Mesenchymal stem cell (in vitro differentiated cells and primary cell): Measurements from ENCODE around the gene EPOP.
"Not testable (repeated sequence)": the region's sequence is repeated elsewhere in the genome, so short reads cannot be mapped to it uniquely, and the experiment has no call there.

Experiments used
- DNase-seq: peaks from one replicate; pipeline ENCODE4 v3.0.0-alpha.2; 2013
- H2AFZ ChIP-seq: one replicate; pipeline ENCODE4 v1.6.1; 2013; ENCODE audit warnings: low read depth, mild to moderate bottlenecking, control low read depth, inconsistent platforms, low read length, moderate library complexity
- H2AK5ac ChIP-seq: 2 replicates; pipeline ENCODE4 v1.6.1; 2013; ENCODE audit warnings: low read length, moderate library complexity, mild to moderate bottlenecking, inconsistent platforms; ENCODE audit not compliant: severe bottlenecking
- H2BK120ac ChIP-seq: one replicate; pipeline ENCODE4 v1.6.1; 2013; ENCODE audit warnings: low read depth, mild to moderate bottlenecking, inconsistent platforms, low read length, moderate library complexity
- H2BK12ac ChIP-seq, 2 experiments: one replicate each; pipeline ENCODE4 v1.6.1; 2013; ENCODE audit warnings: inconsistent platforms in 2 of 2, low read length in 2 of 2, mild to moderate bottlenecking in 2 of 2, moderate library complexity in 2 of 2, control low read depth in 1 of 2
- H2BK15ac ChIP-seq: one replicate; pipeline ENCODE4 v1.6.1; 2013; ENCODE audit warnings: mild to moderate bottlenecking, low read depth, inconsistent platforms; ENCODE audit not compliant: poor library complexity, severe bottlenecking
- H2BK5ac ChIP-seq: 2 replicates; pipeline ENCODE4 v1.6.1; 2013; ENCODE audit warnings: low read depth, mild to moderate bottlenecking, low read length, control low read depth, inconsistent platforms; ENCODE audit not compliant: poor library complexity, severe bottlenecking
- H3K14ac ChIP-seq, 2 experiments: one replicate each; pipeline ENCODE4 v1.6.1; 2013; ENCODE audit warnings: inconsistent platforms in 2 of 2, low read length in 2 of 2, control low read depth in 1 of 2, mild to moderate bottlenecking in 1 of 2, moderate library complexity in 1 of 2
- H3K18ac ChIP-seq, 2 experiments: one replicate each; pipeline ENCODE4 v1.6.1; 2013; ENCODE audit warnings: inconsistent platforms in 2 of 2, low read length in 2 of 2, control low read depth in 1 of 2, low read depth in 1 of 2, mild to moderate bottlenecking in 1 of 2
- H3K23ac ChIP-seq, 2 experiments: one replicate each; pipeline ENCODE4 v1.6.1; 2013; ENCODE audit warnings: inconsistent platforms in 2 of 2, low read length in 2 of 2, mild to moderate bottlenecking in 2 of 2, moderate library complexity in 2 of 2, control low read depth in 1 of 2
- H3K27ac ChIP-seq: 2 replicates; pipeline ENCODE4 v1.5.1; 2013; ENCODE audit warnings: mild to moderate bottlenecking, moderate library complexity, low read length, control low read depth, inconsistent platforms; ENCODE audit not compliant: poor library complexity, severe bottlenecking
- H3K27me3 ChIP-seq, 2 experiments: 2 replicates each; pipeline versions ENCODE4 v1.6.1 to v1.7.0; 2013; ENCODE audit warnings: low read length in 2 of 2, mild to moderate bottlenecking in 2 of 2, moderate library complexity in 2 of 2, control low read depth in 1 of 2, inconsistent platforms in 1 of 2; ENCODE audit not compliant: control insufficient read depth in 1 of 2, insufficient read depth in 1 of 2
- H3K36me3 ChIP-seq, 2 experiments: 2 replicates each; pipeline versions ENCODE4 v1.6.1 to v1.7.0; 2013; ENCODE audit warnings: low read length in 2 of 2, control low read depth in 1 of 2, inconsistent platforms in 1 of 2, low read depth in 1 of 2, mild to moderate bottlenecking in 1 of 2; ENCODE audit not compliant: insufficient read depth in 2 of 2, control insufficient read depth in 1 of 2
- H3K4ac ChIP-seq, 2 experiments: one replicate each; pipeline ENCODE4 v1.6.1; 2013; ENCODE audit warnings: inconsistent platforms in 2 of 2, low read length in 2 of 2, mild to moderate bottlenecking in 2 of 2, moderate library complexity in 2 of 2, control low read depth in 1 of 2, low read depth in 1 of 2
- H3K4me1 ChIP-seq: 2 replicates; pipeline ENCODE4 v1.6.1; 2013; ENCODE audit warnings: low read depth, low read length, control low read depth; ENCODE audit not compliant: control insufficient read depth, insufficient read depth
- H3K4me2 ChIP-seq: 2 replicates; pipeline ENCODE4 v1.6.1; 2013; ENCODE audit warnings: low read length, mild to moderate bottlenecking, inconsistent platforms; ENCODE audit not compliant: poor library complexity, severe bottlenecking
- H3K4me3 ChIP-seq, 2 experiments: 2 replicates each; pipeline versions ENCODE4 v1.5.1 to v1.7.0; 2013; ENCODE audit warnings: low read length in 2 of 2, mild to moderate bottlenecking in 2 of 2, control low read depth in 1 of 2, low read depth in 1 of 2; ENCODE audit not compliant: insufficient read depth in 1 of 2
- H3K79me1 ChIP-seq: replicated peaks from 2 replicates; pipeline ENCODE4 v1.6.1; 2013; ENCODE audit warnings: mild to moderate bottlenecking, control low read depth, low read length, inconsistent platforms; ENCODE audit not compliant: poor library complexity, severe bottlenecking
- H3K9ac ChIP-seq: 2 replicates; pipeline ENCODE4 v1.7.0; 2013; ENCODE audit warnings: mild to moderate bottlenecking, low read length, moderate library complexity
- H3K9me3 ChIP-seq: 2 replicates; pipeline ENCODE4 v1.7.0; 2013; ENCODE audit warnings: mild to moderate bottlenecking, low read length; ENCODE audit not compliant: control insufficient read depth
- H4K8ac ChIP-seq: one replicate; pipeline ENCODE4 v1.6.1; 2013; ENCODE audit warnings: inconsistent platforms, mild to moderate bottlenecking, low read length, moderate library complexity
- H4K91ac ChIP-seq: one replicate; pipeline ENCODE4 v1.6.1; 2013; ENCODE audit warnings: mild to moderate bottlenecking, low read length, inconsistent platforms
- WGBS: methylation state at CpG from one replicate; pipeline ENCODE4 v1.1.7; 2013; ENCODE audit warnings: mixed read lengths; 5-methylcytosine and 5-hydroxymethylcytosine counted together

The EPOP gene

DNA sequence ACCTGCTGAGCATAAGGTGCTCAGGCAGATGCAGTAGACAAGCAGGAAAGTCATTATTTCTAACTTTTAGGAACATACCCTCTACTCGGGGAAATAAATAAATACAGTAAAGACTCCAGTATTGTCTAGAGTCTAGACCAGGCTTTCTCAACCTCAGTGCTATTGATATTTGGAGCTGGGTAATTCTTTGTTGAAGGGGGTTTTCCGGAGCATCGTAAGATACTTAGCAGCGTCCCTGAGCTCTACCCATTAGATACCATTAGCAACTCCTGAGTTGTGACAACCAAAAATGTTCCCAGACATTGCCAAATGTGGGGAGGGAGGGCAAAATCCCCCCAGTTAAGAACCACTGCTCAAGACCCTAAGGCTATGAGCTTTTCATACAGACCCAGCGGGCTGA is 21.1 kb downstream of the EPOP start:
- 79% methylated on average over 4 of the region's 5 CpGs for WGBS
- Histone ChIP-seq H3K27me3 (peaks cover 47 to 49% of the 10 kb centered on the region in 2 experiments), H2BK120ac (no peak overlapping the region), H3K4me1 (peaks cover 8% of the 10 kb centered on the region), H3K23ac (no peak overlapping the region), H3K4ac (no peak overlapping the region), H3K14ac (no peak overlapping the region), H3K79me1 (no peaks in the 10 kb centered on the region), H3K27ac (no peak overlapping the region), H2AFZ (no peak overlapping the region), H3K4me2 (no peak overlapping the region), H2BK15ac (no peak overlapping the region), H3K9me3 (no peaks in the 10 kb centered on the region), H3K4me3 (no peak overlapping the region), H4K8ac (no peak overlapping the region), H3K18ac (no peak overlapping the region), H2BK5ac (no peak overlapping the region), H2BK12ac (no peak overlapping the region), H3K9ac (no peak overlapping the region), H4K91ac (no peak overlapping the region), H2AK5ac (no peak overlapping the region), H3K36me3 (no peaks in the 10 kb centered on the region)
- DNase-seq, result no peak

DNA sequence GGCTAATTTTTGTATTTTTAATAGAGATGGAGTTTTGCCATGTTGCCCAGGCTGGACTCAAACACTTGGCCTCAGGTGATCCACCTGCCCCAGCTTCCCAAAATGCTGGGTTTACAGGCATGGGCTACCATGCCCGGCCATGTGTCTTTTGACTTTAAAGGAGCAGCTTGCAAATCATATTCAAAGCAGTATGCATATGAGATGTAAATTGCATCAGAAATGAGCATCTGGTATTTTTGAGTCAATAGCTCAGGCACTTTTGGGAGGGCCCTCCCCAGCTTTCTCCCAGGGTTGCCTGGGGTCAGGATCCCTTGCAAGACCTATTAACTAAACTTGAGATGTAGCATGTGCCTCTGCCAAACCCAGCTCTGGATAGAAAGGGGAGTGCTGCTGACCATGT is 21.5 kb downstream of the EPOP start:
- Histone ChIP-seq H3K27me3 (peaks cover 43 to 44% of the 10 kb centered on the region in 2 experiments), H2BK120ac (no peak overlapping the region), H3K4me3 (no peak overlapping the region), H2AK5ac (no peak overlapping the region), H3K4me1 (peaks cover 8% of the 10 kb centered on the region), H3K4ac (no peak overlapping the region), H3K18ac (no peak overlapping the region), H3K9ac (no peak overlapping the region), H2BK12ac (no peak overlapping the region), H4K8ac (no peak overlapping the region), H4K91ac (no peak overlapping the region), H2BK5ac (no peak overlapping the region), H3K23ac (no peak overlapping the region), H3K9me3 (no peaks in the 10 kb centered on the region), H3K27ac (no peak overlapping the region), H2BK15ac (no peak overlapping the region), H3K79me1 (no peaks in the 10 kb centered on the region), H3K4me2 (no peak overlapping the region), H3K14ac (no peak overlapping the region), H2AFZ (no peak overlapping the region), H3K36me3 (no peaks in the 10 kb centered on the region)
- no peak for DNase-seq
- WGBS, result 94% methylated on average over 1 of the region's 1 CpG

GRCh38 chr17:38650653-38651173 is 24.0 kb downstream of the EPOP start:
- H3K9ac ChIP-seq, DNase-seq, H4K8ac ChIP-seq, H3K27ac ChIP-seq, H2BK5ac ChIP-seq, H2AFZ ChIP-seq, H3K9me3 ChIP-seq, H2BK120ac ChIP-seq, H2BK15ac ChIP-seq, H4K91ac ChIP-seq, H3K14ac ChIP-seq, H3K36me3 ChIP-seq, H3K4ac ChIP-seq, H3K4me1 ChIP-seq, H3K4me2 ChIP-seq, H3K4me3 ChIP-seq, H3K23ac ChIP-seq, H2BK12ac ChIP-seq, H3K79me1 ChIP-seq, H3K18ac ChIP-seq, H2AK5ac ChIP-seq: not testable (repeated sequence)
- H3K27me3 ChIP-seq, result peaks cover 37 to 41% of the 10 kb centered on the region in 2 experiments
- WGBS, result 85% methylated on average over 11 of the region's 11 CpGs

- no peak overlapping the region for H3K4ac ChIP-seq
- H2AK5ac ChIP-seq, result no peak overlapping the region
- no peak overlapping the region for H3K9ac ChIP-seq
- H3K79me1 ChIP-seq, result no peaks in the 10 kb centered on the region
- DNase-seq, result no peak
- no peak overlapping the region for H2BK5ac ChIP-seq
- H2BK120ac ChIP-seq, result no peak overlapping the region
- H2BK12ac ChIP-seq, result no peak overlapping the region
- no peak overlapping the region for H3K14ac ChIP-seq
- no peak overlapping the region for H3K18ac ChIP-seq
- no peaks in the 10 kb centered on the region for H3K36me3 ChIP-seq
- no peak overlapping the region for H3K27ac ChIP-seq
- no peak overlapping the region for H4K91ac ChIP-seq
- H3K4me2 ChIP-seq, result no peak overlapping the region
- H3K9me3 ChIP-seq, result no peaks in the 10 kb centered on the region
- H4K8ac ChIP-seq, result no peak overlapping the region
- no peak overlapping the region for H2BK15ac ChIP-seq
- no peak overlapping the region for H2AFZ ChIP-seq
- WGBS, result 80% methylated on average over 2 of the region's 4 CpGs
- peaks cover 6 to 20% of the 10 kb centered on the region in 2 experiments for H3K27me3 ChIP-seq
- H3K4me1 ChIP-seq, result no peaks in the 10 kb centered on the region
- H3K4me3 ChIP-seq, result no peak overlapping the region
- no peak overlapping the region for H3K23ac ChIP-seq
These were observed 36.8 kb downstream of the EPOP start for GRCh38 chr17:38637951-38638350.
